ENCODE measurements around the gene KIF21B.
A peak's percentile ranks its signal among the peaks of the same experiment; 100 is the strongest.

KIF21B gene

DNA sequence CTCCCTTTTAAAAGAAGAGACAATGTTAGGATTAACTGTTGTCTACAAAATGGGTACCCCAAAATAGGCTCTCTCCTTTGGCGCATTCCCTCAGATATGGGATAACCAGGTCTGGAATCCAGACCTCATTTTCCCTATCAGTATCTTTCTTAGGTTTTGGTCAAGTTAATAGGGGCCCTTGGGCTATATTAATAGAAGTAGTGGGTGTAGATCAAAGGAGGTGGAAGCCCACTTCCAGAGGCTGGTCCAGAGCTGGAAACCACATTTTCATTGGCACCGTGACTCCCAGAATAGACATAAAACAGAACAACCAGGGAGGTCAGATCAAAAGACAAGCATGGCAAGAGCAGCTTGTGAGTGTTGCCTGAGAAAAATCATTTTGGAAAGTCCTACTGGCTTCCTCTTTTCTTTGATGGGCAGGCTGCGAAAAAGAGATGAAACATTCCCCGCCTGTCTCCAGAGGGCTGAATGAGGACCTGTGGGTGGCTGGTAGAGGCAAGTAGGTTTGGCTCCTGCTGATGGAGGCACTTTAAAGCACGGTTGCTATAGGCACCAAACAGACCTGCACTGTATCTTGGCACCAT lies 25.8 kb upstream of the KIF21B start:
- DNase-seq (ENCODE audit: low read depth in 2 of 2), result no peak

DNA sequence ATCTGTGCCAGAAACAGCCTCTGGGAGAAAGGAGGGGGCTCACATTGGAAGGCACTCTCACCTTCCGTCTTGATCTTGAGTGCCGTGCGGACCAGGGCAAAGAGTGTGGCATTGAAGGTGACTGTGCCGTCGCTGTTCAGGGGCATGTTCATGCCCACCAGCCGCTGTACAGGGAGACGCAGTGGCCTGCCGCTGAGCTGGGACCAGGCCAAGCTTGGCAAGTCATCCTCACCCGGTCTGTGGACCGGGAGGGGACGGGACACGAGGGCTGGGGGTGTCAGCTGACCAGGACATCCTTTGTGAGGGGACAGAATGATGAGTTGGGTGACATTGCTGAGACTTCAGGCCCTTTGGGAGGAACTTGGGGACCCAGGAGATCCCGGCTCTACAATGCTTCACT lies 25.0 kb upstream of the KIF21B start:
- no peak for DNase-seq (ENCODE audit: low read depth in 2 of 2)

DNA sequence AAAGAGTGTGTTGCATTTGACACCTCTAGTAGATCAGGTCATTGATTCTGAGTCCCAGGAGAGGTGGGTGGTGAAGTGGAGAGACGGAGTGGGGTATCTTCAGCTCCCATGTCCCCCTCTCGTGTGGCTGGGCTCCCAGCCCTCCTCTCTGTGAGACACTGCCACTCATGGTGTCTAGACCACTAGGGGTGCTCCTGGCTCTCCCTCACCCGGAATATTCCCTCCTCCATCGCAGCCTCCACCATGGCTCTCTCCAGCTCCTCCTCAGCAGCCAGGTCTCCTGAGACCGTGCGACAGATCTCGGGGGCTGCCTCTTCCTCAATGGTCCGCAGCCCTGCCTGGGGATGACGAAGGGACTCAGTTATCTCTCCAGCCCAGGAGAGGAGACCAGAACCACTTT lies 20.6 kb upstream of the KIF21B start:
- DNase-seq (ENCODE audit: low read depth in 2 of 2), result no peak

DNA sequence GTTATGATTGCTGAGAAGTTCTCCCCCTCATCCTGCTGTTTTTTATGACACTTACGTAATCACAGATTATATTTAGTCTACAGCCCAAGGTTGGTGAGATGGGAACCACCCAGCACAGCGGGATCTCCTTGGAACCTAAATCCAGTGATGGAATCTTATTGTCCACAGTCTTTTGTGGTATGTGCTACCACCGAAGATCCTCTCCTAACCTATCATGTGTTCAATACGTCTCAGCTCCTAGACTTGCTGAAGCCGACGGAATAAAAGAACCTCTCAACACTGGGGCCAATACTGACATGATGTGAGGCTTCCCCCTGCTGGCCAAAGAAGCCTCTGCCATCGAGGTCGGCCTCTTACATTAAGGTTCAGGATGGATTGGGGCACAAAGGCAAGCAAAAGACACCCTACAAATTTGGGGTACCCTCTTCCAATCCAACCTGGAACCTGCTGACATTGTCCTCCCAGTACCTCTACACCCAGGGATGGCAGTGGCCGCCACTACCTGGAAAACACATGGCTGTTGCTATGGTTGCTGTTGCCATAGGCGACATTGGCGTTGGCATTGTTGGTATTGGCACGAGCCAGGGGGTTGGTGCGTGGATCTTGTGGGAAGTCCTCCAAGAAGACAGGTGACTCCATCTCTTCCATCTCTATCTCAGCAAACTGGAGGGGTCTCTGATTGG lies 19.4 kb upstream of the KIF21B start:
- peak; percentile 46 to 63 for DNase-seq (ENCODE audit: low read depth in 2 of 2)

DNA sequence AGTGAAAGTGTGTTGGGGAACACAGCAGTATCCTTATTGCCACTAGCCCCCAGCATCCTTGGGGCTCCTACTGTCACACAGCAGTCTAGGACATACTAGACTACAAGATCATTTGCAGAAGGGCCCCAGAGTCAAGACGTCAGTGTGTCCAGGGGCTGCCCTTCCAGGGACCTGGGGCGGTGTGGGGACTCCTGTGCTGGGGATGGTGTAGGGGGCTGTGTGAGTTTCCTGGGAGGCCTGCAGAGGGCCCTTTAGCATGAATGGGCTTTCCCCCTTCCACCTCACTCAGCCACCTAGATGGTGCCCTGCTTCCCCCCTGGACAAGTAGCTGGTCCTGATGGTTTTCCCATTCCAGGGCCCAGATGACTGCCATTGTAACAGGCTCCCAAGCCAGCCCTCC lies 17.5 kb upstream of the KIF21B start:
- no peak for DNase-seq (ENCODE audit: low read depth in 2 of 2)

DNA sequence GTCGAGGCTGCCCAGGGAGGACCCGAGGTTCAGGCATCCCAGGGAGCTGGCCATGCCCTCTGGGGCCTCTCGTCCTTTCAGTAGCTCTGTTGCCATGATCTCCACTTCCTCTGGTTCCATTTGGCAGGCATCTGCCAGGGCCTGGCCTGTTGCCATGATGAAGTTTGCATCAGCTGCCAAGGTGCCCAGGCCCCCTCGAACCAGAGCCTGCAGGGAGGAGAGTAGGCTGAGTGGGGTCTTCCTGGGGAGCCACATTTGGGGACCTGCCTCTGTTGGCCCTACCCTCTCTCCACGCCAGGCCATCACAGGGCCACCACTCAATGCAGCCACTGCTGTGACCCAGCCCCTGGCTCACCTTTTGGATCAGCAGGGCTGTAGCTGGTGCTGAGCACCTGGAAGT lies 16.4 kb upstream of the KIF21B start:
- no peak for DNase-seq (ENCODE audit: low read depth in 2 of 2)

DNA sequence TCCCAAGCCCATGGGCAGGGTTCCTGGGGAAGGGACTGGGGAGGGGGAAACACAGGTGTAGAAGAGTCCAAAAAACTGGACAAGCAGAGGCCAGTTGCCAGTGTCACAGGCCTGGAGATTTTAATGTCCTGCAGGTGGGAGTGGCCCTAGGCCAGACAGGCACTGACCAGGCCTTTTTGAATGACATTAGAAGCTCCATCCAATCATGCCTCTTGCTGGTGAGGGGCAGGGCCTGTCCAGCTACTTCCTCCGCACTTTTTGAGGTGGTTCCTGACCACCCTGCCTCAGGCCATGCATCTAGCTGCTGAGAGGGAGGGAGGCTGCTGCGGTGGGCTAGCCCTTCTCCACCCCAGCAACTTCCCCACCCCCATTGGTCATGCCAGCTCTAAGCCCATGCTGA lies 15.9 kb upstream of the KIF21B start:
- DNase-seq (ENCODE audit: low read depth in 2 of 2), result no peak

DNA sequence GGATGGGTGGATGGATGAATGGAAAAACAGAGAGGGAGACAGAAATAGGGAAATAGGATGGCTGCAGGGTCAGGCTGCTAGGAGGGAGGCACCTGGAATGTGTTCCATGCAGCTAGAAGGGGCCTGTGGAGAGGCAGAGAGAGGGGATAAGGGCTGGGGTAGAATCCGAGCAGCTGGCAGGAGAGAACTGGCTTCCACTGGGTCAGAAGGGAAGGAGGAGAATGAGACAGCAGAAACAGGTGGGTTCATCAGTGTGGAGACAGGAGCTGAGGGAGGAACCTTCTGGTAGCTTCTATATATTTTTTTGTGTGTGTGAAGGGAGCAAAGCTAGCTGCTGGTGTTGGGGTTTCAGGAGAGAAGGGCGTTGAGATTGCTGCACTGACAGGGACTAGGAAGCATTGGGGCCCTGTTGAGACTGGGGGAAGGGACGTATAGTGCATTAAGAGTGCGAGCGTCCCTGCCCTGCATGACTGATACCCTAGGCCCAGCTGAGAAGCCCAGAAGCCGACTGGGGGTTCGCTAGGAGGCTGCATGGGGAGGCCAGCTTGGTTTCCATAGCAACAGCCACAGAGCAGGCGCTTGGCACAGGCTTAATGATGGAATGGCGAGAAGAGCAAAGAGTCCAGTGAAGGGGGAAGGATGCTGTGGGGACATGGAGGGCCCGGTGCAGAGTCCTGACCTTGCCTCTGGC lies 14.8 kb upstream of the KIF21B start:
- DNase-seq (ENCODE audit: low read depth in 2 of 2), result no peak

DNA sequence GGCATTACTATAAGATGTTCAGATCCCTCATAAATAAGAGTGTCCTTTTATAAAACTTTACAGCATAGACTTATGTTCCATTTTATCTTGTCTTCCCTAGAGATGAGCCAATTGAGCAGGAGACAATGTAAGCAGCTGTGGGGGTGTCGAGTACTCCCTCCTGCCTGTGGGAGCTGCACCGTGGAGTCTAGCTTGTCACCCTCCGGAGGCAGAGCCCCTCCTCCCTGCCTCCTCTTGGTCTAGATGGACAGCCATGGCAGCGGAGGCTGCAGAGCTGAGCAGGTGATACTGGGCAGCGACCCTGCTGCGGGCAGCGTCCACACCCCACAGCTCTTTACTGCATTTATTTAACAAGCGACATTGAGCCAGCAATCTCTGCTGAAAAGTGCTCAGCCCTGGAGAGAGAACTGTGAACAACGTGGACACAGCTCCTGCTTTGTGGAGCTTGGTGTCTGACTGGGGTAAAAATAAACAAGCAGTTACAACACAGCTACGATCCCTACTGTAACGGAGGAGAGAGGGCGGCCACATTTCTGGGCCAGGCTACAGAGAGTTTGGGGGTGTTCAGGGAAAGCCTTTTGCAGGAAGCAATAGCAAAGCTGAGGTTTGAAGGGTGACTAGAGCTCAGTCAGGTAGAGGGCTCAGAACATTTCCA lies 12.8 kb upstream of the KIF21B start:
- DNase-seq (ENCODE audit: low read depth in 2 of 2), result no peak

DNA sequence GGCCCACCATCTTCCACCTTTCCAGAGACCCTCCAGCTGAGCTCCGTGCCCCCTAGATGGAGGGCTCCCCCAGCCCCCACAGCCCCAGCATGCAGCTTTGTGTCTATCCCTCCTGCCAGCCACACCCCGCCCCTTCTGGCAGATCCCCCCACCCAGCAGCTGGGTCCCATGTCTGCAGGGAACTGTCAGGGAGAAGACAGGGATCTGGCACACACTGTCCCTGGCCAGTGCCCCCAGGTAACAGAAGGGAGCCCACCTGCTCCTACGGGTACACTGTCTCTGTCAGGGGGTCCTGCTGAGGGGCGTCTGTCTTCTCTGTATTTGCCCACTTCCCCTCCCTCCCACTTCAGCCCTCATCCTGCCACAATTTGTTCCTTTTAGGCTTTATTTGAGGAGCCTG lies 11.2 kb upstream of the KIF21B start:
- DNase-seq (ENCODE audit: low read depth in 2 of 2), result no peak

DNA sequence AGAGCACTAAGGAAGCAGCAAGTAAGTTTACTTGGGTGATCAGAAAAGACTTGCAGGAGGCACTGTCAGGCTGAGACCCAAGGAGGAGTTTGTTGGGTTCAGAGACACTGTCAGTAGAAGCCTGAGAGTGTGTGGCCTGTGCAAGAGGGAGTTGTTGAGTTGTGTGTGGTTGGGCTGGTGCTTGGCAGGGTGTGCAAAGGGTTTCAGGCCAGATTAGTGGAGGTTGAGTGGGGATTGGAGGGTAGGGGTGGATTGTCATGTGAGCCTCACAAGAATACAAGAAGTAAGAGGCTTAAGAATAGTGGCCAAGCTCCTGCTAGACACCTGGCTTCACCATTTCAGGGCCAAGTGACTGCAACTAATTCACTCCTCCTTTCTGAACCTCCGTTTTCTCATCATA lies 8.9 kb upstream of the KIF21B start:
- no peak for DNase-seq (ENCODE audit: low read depth in 2 of 2)

DNA sequence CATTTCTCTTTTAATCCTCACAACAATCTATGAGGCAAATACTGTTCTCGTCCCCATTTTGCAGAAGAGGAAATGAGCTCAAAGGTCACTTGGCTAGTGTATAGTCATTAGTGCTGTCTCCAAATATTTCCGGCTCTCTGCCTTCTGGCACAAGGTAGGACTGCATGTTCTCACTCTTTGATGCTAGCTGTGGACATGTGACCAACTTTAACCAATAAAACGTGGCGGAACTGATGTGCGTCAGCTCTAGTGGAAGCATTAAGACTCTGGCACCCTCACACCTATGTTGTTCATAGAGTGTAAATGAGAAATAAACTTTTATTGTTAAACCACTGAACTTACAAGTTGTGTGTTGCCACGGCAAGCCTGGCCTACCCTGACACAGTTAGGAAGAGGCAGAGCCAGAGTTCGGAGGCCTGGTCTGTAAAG lies 5.0 kb upstream of the KIF21B start:
- DNase-seq (ENCODE audit: low read depth in 2 of 2), result no peak

DNA sequence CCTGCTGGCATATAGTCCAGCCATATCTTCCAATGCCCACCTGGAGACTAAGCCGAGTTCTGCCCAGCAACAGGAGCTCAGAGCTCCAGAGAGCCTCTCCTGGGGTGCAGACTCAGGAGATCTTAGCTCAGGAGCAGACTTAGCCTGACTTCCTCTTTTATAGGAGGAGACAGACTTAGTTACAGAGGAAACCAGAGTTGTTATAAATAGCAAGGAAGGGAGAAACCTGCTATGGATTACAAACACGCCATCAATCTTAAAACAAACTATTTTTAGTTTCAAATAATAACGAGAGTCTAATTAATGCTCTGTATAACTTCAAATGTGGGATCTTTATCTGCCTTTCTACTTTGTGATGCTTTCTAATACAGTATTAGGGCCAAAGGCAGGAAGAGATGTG lies 3.3 kb upstream of the KIF21B start:
- no peak for DNase-seq (ENCODE audit: low read depth in 2 of 2)

DNA sequence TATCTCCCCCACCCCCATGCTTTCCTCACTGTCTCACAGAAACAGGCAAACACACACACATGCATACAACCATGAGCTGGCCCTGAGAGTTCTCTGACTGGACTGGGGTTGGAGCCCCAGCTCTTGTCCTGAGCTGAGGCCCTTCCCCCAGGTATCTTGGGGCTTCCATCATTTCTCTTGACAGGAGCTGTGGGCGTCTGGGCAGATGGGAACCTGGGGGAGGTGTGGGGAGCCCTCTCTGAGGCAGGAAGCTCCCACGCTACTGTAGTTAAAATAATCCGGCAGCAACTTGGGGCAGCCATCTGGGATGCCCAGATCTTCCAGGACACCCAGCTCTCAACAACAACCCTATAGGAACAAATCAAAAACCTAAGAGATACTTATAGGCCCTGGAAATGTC lies 2.7 kb upstream of the KIF21B start:
- DNase-seq (ENCODE audit: low read depth in 2 of 2), result no peak

DNA sequence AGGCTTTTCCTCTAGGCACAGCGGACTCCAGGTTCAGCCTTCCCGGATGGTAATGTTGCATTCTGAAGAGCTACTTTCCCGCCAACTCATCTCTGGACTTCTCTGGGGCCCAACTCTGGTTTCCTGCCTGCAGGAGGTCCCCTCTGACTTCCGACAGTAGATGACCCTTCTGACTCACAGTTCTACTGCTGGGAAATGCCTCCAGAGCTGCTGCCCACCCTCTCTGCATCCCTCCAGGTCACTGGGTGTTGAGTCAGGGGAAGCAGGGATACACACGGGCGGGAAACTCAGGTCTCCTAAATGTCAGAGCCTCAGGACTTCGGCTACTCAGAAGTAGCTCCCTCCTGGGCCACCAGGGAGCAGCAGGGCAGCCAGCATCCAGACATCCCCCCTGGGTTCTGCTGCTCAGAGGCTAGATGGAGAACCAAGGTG lies 2.1 kb upstream of the KIF21B start:
- no peak for DNase-seq (ENCODE audit: low read depth in 2 of 2)

DNA sequence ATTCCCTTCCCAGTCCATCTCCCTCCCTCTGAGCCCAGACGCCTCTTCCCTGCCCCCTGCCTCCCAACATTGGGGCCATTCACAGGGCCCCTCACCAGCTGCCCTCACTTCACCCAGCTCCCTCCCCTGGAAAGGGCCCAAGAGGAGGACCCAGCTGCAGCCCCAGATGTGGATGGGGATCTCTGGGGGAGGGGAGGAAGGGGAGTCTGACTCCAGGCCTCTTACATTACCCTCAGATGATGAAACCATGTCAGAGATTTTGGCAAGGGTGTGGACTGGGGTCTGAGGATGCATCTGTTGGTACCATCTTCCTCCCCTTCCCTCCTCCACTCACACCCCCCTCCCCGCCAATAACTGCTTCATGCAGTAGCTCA lies 1.1 kb upstream of the KIF21B start:
- no peak for DNase-seq (ENCODE audit: low read depth in 2 of 2)

DNA sequence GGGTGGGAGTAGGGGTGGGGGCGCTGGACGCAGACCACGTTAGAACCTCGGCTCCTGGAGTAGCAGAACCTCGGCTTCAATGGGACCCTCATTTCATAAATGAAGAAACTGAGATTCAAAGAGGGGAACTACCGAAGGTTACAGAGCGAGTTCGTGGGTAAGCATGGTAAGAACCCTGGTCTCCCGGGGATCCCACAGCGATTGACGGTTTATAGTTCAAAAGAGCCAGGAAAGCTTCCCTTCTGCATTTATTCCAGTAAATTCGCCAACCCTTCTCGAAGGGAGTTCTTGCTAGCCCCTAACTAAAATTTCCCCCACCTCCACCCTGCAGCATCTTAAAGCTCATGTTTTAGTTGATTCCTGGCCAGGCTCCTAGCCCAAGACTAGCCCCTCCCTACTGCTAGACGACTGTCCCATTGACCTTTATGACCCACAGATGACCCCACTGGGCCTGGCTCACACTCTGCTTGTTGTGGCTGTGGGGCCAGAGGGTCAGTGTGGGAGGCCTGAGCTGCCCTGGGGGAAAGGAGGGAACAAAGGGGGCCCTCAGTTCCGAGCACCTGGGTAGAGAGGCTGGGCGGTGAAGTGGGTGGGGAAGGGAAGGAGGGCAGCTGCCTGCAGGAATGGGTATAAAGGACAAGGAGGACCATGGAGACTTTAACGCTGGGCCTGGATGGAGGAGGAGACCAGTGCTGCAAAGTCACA lies 558 bp upstream of the KIF21B start:
- no peak for DNase-seq (ENCODE audit: low read depth in 2 of 2)

DNA sequence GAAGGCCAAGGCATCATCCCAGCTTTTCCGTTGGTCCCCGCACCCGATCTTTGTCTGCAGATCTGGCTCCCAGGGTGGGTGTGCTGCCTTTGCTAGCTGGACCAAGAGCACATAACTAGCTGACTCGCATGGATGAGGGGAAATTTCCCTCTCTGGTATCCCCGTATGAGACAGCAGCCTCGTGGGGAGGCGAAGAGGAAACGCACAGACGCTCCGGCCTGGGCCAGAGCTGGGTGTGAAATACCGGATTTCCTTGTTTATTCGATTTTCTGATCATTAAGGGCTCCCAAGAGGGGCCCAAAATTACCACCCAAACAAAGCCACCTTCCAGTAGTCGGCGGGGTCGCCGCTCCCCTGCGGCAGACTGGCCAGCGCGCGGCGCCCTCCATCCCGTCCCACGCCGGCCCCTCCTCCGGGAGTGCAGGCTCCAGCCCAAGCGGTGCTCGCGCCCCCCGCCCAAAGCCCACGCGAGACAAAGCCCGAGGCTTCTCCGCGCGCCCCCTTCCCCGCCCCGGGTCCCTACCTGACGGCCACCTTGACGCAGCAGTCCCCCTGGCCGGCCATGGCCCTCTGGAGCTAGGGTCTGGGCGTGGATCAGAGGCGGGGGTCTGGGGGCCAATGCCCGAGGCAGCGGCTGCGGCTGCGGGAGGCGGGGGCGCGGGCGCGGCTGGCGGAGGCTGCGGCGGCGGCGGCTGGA lies 546 bp downstream of the KIF21B start:
- no peak for DNase-seq (ENCODE audit: low read depth in 2 of 2)

DNA sequence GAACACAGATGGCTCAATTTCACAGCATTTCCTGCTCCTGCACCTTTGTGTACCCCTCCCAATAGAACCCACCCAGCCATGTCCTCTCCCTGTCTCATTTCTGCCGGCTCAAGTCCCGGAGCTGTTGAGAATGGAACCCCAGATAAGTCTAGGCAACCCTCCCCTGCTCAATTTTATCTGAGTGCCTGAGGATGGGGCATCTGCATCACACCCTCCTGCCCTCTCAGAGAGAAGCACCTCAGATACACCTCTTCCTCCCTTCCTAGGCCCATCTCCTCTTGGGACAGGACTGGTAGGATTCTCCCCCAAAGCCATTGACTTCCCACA lies 1.1 kb downstream of the KIF21B start:
- DNase-seq (ENCODE audit: low read depth in 2 of 2), result no peak

DNA sequence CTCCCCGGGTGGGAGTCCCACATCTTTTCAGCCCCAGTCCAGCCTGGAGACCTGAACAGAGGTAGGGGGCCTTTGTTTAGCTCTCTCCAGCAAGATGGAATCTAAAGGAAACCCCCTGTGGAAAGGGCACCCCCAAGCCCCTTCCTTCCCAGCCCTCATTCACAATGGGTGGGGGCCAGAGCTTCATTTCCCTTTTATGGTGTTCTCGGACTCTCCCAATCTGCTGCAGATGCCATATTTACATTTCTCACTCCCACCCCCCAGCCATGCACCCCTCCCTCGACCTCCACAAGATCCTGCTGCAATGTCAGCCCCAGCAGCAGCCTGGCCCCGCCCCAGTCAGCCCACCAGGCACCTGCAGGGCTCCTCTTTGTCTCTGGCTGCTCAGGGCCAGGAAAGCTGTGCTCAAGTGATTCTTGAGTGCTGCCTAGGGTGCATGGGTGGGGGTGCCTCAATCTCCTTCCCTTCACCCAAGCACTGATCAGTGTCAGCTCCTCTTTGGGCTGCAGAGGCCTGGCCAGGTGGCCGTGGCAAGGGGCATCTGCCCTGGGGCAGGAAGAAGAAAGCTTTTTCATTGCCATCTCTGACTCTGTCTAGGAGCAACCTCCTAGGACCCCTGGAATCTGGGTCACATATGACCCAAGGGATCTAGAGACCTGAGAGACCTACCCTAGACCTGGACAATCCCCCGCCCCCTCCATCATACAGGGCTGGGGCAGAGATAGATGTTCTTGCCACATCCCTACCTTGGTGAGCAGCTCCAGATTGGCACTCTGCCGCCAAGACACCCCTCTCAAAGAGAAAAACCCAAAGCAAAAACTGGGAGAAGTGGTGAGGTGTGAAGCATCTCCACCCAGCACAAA lies 1.7 kb downstream of the KIF21B start:
- DNase-seq (ENCODE audit: low read depth in 2 of 2), result no peak

All from stimulated activated CD4-positive, alpha-beta T cell treated with anti-CD3 and anti-CD28 coated beads, Interleukin-1b, Interleukin-23, amount 100 ng/mL, for 4 hours (primary cell).